NCI-H226 (cell line): ENCODE results near the gene ABCC2.

Experiments
- DNase-seq: peaks from one replicate; pipeline ENCODE4 v3.0.0-alpha.2; 2015

Gene ABCC2

DNA sequence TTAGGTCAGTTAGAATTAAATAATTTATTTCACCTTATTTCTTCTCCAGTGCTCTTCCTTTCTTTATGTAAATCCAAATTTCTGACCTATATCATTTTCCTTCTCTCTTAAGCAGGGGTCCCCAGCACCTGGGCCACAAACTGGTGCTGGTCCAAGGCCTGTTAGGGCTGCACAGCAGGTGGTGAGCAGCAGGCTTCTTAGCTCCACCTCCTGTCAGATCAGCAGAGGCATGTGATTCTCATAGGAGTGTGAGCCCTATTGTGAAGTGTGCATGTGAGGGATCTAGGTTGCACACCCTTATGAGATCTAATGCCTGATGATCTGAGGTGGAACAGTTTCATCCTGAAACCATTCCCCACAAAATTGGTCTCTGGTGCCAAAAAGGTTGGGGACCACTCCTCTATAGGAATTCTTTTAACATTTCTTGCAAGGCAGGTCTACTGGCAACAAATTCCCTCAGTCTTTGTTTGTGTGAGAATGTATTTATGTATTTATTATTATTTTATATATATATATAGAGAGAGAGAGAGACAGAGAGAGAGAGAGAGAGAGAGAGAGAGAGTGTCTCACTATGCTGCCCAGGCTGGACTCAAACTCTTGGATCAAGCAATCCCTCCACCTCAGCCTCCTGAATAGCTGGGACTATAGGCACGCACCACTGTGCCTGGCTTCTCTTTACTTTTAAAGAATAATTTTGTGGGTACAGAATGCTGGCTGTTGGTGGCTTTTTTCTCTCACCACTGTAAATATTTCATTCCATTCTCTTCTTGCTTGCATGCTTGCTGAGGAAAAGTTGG, 4.3 kb upstream of the ABCC2 start:
- DNase-seq: peak; percentile 39

DNA sequence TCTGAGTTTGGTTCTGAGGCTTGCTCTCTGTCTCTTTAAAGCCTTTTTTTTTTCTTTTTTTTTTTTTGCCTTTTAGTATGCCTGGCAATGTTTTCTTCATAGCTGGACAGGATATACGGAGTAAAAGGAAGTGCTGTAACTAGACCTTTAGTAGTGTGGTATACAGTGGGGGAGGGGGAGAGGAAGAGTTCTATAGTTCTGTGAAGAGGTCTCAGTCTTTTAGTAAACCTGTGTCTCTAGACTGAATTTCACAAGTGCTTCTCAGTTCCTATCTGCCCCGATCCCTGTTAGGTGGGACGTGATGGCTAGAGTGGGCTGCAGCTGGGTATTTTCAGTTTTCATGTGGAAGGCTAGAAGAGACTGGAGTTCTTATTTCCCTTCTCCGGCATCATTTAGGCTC, 3.1 kb upstream of the ABCC2 start:
- peak; percentile 64 for DNase-seq

DNA sequence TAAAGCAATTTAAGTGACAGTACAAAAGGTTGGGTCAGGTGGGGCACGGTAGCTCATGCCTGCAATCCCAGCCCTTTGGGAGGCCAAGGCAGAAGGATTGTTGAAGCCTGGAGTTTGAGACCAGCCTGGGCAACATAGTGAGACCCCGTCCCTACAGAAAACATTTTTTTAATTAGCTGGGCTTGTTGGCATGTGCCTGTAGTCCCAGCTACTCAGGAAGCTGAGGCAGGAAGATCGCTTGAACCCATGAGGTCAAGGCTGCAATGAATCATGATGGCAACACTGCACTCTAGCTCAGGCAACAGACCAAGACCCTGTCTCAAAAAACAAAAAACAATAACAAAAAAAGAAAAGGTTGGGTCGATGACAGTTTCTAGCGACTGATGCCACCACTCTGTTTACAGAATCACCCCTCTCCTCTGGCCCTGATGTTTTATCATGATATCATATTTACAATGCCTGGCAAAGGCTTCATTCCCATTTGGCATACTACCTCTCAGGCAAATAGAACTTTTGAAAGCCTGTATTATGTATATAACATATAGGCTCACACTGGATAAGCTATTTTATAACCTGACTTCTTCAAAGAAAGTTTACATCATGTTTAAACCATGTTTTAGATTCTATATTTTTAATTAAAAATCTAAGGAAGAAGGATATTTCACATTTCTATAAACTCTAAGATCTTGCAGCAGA, 558 bp upstream of the ABCC2 start:
- DNase-seq: no peak

DNA sequence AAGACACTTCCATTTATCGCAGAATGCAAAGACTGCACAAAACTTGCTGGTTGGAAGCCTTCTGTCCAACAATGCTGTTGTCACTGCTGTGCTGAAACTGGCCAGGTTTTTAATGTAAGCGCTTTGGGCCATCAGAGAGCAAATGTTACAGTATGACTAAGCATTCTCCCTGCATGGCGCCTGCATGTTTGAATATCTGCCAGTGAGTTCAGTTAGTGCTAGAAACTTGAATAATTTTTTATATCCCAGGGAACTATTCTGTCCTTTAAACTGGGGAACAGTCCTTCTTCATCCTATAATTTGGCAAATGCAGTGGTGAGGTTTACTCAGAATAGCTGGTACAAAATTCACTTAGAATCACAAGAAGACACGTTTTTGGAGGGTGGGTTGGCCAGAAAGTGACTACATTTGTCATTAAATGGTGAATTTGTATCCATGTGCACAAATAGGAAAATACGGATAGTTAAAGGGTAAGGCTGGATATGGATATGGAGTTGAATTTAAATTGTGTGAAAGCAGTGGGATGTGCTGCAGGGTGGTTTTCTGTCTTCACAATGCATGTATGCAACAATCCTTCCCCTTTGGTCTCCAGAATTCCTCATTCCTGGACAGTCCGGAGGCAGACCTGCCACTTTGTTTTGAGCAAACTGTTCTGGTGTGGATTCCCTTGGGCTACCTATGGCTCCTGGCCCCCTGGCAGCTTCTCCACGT, 1.7 kb downstream of the ABCC2 start:
- peak; percentile 58 for DNase-seq

DNA sequence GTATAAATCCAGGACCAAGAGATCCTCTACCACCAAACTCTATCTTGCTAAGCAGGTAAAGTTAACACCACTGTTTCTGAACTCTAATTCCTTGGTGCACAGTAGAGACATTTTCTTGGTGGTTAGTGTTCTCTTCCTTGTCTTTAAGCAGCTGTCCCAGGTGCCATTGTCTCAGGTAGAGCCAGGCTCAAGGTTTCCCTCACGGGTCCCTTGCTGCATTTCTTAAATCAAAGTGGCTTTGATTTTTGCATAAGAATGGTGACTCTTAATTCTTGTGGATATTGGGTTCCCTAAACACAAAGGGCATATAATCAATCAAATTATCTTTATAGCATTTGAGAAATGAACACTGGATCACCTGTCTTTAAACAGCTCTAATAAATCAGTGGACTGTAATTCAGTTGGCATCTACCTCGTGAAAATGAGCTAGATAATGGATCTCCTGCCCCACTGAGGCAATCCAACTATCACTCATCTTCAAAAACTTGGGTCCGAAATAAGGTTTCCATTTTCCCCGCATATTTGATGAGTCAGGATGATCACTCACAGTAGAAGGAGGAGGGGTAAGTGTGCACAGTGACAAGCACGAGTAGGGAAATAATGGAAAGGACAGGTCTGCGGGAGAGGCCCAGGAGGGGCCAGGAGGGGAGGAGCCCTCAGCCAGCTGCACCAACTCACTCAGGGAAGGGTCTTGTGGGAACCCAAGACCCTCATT, 2.4 kb downstream of the ABCC2 start:
- DNase-seq: no peak

DNA sequence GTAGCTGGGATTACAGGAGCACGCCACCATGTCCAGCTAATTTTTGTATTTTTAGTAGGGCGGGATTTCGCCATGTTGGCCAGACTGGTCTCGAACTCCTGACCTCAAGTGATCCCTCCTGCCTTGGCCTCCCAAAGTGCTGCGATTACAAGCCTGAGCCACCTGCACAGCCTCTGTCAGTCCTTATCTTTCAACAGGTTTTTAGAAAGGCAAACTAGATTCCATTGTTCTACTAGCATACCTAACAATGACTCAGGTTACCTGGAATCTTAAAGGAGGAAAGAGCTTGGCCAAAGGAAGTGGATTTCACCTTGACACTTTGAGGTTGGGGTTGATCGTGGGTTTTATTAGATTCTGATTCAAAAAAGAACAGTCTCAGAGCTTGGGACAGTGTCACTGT, 3.2 kb downstream of the ABCC2 start:
- peak; percentile 28 for DNase-seq

DNA sequence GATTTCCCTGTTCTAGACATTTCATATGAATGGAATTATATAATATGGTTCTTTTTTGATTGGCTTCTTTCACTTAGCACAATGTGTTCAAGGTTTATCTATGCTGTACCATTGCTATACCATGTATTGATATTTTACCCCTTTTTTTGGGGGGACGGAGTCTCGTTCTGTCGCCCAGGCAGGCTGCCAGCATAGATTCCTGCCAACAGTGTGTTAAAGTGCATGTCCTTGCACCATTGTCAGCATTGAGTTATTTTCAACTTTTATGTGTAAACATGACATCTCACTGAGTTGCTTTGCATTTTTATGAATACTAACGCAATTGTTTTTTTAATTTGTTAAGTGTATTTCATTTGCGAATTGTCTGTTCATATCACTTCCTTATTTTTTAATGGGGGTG, 4.9 kb downstream of the ABCC2 start:
- DNase-seq: no peak

DNA sequence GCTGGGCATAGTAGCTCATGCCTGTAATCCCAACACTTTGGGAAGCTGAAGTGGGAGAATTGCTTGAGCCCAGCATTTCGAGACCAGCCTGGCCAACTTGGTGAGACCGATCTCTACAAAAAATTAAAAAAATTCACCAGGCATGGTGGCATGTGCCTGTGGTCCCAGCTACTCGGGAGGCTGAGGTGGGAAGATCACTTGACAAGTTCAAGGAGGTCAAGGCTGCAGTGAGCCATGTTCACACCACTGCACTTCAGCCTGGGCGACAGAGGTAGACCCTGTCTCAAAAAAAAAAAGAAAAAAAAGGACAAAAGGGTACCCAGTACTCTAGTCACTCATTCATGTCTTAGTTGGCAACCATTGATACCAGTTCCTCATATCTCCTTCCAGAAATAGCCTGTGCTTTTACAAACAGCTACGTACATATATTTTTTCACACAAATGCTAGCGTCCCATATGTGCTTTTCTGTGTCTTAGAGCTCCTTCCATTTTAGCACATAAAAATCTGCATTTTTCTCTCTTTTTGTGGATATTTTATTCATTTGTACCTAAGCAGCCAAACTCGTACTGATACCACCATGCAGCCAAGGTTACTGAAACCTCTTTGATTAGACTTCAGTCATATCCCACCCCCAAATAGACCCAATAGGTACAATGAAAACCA, 5.5 kb downstream of the ABCC2 start:
- no peak for DNase-seq

DNA sequence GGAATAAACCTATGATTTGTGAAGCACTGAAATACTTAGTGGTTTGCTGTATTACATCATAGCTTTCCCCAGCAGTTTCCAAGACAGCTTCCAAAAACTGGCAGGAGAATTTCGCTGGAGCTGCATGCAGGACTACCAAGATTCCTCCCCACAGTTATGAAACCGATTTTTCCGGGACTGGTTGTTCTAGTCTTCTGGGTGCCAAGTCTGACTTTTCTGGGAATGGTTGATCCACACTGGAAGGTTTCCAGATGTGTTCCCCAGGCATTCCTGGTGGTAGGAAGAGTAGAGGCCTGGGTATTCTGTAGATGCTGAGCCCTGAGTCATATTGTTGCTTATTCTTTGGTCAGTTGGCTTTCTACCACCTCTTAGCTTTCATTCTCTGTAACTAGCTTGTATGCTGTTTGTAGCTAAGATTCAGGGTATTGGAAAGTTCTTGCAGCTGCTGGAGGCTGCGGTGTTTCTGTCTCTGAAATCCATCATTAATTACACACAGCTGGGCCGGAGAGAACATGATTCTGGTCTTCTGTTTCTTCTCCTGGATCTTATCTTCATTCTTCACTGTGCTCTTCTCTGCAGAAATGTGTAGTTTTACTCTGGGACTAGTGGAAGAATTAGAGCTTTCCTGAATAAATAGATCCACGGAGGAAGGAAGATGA, 6.3 kb downstream of the ABCC2 start:
- DNase-seq: peak; percentile 98

DNA sequence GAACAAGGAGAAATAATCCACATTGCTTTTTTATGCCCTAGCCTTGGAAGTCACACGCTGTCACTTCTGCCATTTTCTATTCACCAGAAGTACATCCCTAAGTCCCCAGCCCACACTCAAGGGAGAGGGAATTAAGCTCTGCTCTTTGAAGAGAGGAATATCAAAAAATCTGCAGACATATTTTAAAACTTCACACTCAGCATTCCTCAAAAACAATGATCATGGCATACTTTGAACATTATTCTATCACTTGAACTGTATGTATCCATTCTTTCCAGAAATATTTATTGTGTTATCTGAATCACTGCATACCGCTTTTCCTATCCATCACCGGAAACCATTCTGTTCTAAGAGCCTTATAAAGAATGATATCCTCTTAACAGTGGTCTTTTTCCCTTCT, 9.4 kb downstream of the ABCC2 start:
- DNase-seq: no peak

DNA sequence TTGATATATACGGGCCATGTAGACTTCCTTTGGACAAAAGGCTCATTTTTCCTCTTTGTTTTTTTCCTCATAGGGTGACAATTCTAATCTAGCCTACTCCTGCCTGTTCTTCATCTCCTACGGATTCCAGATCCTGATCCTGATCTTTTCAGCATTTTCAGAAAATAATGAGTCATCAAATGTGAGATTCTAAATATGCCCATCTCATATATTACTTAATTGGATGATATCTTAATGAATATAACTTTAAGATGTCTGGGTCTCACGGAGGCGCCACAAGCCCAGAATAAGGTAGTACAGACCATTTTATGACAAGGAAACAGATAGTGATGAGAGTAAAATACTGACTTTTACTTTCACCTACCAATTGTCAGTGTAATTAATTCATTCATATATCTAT, 11.4 kb downstream of the ABCC2 start:
- DNase-seq: no peak

DNA sequence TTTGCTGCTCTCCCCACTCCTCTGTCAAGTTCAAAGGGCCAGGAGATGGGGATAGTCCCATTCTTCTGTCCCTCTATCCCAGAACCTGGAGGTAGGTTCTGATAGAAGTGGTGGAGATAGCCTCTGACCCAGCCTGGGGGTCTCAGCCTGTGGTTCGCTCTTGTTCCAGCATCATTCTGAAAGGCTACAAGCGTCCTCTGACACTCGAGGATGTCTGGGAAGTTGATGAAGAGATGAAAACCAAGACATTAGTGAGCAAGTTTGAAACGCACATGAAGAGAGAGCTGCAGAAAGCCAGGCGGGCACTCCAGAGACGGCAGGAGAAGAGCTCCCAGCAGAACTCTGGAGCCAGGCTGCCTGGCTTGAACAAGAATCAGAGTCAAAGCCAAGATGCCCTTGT, 14.5 kb downstream of the ABCC2 start:
- no peak for DNase-seq

DNA sequence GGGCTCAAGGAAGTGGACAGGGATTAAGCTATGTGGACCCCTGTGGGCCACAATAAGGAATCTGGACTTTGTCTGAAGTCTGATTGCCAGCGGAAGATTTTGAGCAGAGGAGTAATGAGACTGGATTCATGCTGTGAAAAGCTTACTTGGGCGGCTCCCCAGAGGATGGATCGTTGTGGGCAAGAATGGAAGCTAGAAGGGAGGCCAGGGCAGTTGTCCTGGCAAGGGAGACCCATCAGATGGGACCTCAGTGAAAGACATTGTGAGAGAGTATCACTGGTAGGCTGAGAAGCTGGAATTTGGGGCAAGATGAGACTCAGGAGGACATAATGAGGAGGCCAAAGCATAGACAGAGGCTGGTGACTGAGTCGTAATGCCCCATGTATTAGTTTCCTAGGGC, 15.6 kb downstream of the ABCC2 start:
- no peak for DNase-seq

DNA sequence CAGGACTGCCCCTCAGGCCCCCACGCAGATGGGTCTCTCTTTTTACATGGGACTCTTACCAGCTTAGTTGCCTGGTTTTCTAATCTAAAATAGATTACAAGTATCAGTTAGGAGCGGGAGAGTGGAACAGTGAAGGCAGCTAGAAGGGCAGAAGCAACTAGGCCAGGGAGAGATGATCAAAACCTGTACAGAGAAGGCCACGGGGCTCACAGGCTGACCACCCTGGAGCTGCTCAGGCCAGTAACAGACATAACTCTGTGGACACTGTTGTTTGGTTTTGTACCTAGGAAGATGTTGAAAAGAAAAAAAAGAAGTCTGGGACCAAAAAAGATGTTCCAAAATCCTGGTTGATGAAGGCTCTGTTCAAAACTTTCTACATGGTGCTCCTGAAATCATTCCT, 16.5 kb downstream of the ABCC2 start:
- DNase-seq: no peak

DNA sequence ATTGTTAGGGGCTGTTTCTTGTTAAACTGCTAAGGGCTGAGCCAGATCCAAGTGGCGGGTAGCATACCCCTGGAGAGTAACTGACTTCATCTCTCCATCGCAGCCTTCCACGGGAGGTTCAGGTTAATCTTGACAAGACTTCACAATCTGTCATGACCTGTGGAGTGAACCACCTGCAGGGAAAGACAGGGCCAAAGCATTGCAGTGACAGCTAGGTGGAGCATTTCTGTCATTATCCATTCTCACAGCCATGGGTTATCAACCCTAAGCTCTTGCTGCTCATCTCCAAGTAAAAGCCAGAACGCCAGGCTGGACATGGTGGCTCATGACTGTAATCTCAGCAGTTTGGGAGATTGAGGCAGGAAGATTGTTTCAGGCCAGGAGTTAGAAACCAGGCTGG, 17.2 kb downstream of the ABCC2 start:
- no peak for DNase-seq

DNA sequence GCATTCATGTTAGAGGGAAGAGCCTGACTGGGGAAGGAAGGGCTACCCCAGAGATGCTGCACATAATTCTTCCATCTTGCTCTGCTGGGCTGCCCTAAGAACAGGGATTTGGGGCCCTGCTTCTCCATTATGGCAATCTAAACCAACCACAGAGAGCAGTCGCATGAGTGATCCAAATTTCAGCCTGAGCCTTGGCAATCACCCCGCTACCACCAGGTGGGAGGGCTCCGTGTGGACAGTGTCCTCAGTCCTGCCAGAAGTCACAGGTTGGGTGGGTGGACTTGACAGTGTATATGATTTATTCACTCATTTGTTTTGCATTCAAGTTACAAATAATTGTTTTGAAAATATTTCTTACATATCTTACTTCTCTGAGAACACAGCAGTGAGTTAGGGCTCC, 22.0 kb downstream of the ABCC2 start:
- DNase-seq: no peak

DNA sequence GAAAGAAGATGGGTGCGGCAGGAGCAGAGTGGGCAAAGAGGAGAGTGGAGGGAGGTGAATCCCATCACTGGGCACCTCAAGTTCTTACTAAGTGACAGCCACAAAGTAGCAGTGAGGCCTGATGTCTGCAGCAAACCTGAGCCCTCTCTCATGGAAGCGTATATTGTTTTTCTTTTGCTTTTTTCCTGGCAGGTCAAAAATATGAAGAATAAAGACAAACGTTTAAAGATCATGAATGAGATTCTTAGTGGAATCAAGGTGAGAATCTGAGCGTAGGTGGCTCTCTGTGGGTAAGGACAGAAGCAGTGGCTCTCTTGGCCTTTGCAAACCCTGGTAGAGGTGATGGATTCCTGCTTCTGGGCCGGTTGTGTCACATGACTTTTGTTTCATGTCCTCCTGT, 22.8 kb downstream of the ABCC2 start:
- DNase-seq: no peak

DNA sequence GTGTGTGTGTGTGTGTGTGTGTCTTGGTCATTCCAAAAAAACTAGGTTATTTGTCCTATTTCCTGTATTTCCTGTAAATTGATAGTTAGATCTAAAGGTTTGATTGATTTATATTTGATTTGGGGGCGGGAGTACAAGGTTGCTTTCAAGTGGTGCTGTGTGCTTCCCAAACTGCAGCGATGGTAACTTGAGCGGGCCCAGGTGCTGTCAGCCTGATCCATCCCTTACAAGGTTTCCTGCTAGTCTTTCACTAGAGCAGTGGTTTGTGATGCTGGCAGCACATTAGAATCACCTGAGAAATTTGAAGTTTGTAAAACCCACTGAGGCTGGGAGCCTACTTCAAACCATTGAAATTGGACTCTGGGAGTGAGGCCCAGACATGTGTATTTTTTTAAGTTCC, 23.7 kb downstream of the ABCC2 start:
- no peak for DNase-seq

DNA sequence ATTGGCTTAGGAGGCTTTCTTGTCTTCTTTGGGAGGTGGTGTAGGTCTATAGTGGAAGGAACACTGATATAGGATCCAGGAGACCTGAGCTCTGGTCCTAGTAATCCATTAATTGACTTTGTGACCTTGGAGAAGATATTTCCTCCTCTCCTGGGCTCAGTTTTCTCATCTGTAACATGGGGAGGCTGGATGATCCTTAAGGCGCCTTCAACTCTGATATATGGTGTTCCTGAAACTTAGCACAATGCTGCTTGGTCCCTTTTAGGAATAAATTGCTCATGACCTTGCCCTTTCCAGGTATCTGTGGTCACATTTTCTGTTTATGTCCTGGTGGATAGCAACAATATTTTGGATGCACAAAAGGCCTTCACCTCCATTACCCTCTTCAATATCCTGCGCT, 25.3 kb downstream of the ABCC2 start:
- no peak for DNase-seq

DNA sequence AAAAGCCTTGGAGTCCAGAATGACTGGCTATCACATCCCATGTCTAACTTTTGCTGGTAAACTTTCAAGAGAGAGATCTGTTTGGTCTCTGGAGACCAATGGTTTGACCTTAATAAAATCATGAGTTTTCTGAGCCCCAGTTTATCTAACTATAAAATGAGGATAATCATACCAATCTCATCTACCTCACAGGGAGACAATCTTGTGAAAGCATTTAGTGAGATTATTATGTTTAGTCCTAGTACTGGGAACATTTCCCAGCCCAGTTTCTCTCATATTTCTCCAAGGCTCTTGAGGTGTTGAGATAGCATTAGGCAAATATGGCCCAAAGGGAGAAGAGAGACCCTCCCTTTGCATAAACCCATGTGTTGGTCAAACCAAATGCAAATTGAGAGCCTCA, 25.8 kb downstream of the ABCC2 start:
- DNase-seq: no peak

DNA sequence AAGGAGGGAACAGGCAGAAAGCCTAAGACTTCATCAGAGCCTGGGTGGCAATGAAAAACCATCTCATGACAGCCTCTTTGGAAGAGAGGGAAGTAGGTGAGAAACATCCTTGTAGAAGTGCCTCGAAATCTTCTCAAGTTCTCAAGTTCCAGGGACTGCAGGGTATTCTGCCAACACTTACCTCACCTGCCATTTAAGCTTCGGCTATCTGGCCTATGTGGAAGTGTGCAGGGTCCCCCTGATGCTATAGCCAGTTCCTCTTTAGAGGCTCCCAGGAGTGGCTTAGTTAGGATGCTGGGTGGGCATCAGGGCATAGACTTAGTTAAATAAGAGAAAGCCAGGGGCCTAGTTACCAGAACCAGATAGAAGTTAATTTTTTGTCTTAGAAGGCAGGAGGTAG, 27.0 kb downstream of the ABCC2 start:
- no peak for DNase-seq

DNA sequence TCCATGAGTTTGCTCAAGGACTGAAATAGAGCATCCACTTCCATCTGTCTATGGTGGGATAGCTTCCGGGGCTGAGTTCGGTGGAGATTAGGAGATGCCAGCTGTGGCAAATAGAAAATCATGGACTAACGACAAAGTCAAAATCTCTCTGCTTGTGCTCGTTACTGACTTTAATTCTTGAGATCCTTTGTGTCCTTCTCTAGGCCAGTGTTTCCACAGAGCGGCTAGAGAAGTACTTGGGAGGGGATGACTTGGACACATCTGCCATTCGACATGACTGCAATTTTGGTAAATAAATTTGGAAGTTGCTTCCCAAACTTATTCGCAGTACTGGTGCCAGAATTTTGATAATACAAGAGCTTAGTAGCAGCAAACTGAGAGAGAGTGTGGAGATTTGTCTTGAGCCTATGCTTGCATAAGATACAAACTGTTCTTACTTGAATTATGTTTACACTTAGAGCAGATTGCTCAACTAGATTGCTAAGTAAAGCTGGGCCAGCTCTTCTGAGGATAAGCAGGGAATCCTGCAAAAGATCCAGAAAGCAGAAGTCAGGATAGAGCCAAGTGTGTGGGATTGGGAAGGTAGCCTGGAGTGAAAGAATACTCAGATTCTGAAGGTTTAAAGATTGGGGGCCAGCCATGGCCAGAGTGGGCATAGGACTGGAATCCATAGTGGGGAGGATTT, 27.6 kb downstream of the ABCC2 start:
- no peak for DNase-seq
